Thyroid gland (tissue), 4 donors: ENCODE measurements around the gene EFNA2. TPM values are rescaled to one million over a fixed set of nuclear protein-coding genes. Genes with fewer than 3 reads are reported as not detected.

Source experiments
- DNase-seq, 2 donors: peaks; one replicate each; pipeline ENCODE4 v3.0.0-alpha.2; 2019
- H3K27ac ChIP-seq, 3 donors: fragments of 200-600 bp; sonication (generic); 1 replicate in 2 of 3; 2 replicates in 1 of 3; pipeline ENCODE4 v1.5.1; 2016 to 2019; ENCODE audit warnings: mild to moderate bottlenecking in 1 of 3, moderate library complexity in 1 of 3
- H3K27me3 ChIP-seq: fragments of 200-600 bp; sonication (generic); one replicate; pipeline ENCODE4 v1.5.1; 2019
- H3K36me3 ChIP-seq, 2 donors: fragments of 200-600 bp; sonication (generic); one replicate each; pipeline ENCODE4 v1.5.1; 2016 to 2019
- H3K4me1 ChIP-seq, 2 donors: fragments of 200-600 bp; sonication (generic); one replicate each; pipeline ENCODE4 v1.5.1; 2017 to 2019
- H3K4me3 ChIP-seq, 3 donors: fragments of 200-600 bp; sonication (generic); replicated peaks in 1 of 3; 1 replicate in 2 of 3; 2 replicates in 1 of 3; pipeline ENCODE4 v1.5.1; 2016; ENCODE audit warnings: mild to moderate bottlenecking in 1 of 3
- H3K9me3 ChIP-seq: fragments of 200-600 bp; sonication (generic); one replicate; pipeline ENCODE4 v1.5.1; 2017
- CTCF ChIP-seq, 6 experiments: fragments of 200-600 bp in 3 of 6; fragments of 450-650 bp in 3 of 6; sonication (generic) in 3 of 6; IDR thresholded peaks; one replicate each; pipeline ENCODE4 v1.5.1; 2016 to 2019; ENCODE audit warnings: antibody characterized with exemption in 6 of 6, mild to moderate bottlenecking in 2 of 6, inconsistent platforms in 1 of 6, moderate library complexity in 1 of 6
- POLR2A ChIP-seq, 2 donors: fragments of 450-650 bp; IDR thresholded peaks; one replicate each; pipeline ENCODE4 v1.6.1; 2017; ENCODE audit warnings: antibody characterized with exemption in 2 of 2, mild to moderate bottlenecking in 2 of 2, moderate library complexity in 1 of 2
- WGBS, 2 donors: methylation state at CpG; one replicate each; pipeline ENCODE4 v1.1.5; 2017; 5-methylcytosine and 5-hydroxymethylcytosine counted together
- intact Hi-C: fragments of 100-400 bp; cut with DNase I; formaldehyde crosslinking; loops from one replicate; pipeline ENCODE4 v1.15.1; 2023
- total RNA-seq, 4 donors: library from RNA; depleted of rRNA; stranded (reverse); fragments of >200 nt; gene quantifications; one replicate each; pipeline ENCODE4 v1.2.3, GENCODE V29; 2016

EFNA2 gene
- total RNA-seq, 4 donors from 2014 or later = not detected

GRCh38 chr19:1265615-1266128 is 20.0 kb upstream of the EFNA2 start:
- Histone ChIP-seq H3K4me3 (peak overlapping the region in 1 of 3 donors; percentile 35), H3K36me3 (peaks cover 0 to 7% of the 10 kb centered on the region in 2 donors), H3K27me3 (no peaks in the 10 kb centered on the region), H3K27ac (peak overlapping the region; percentile 68 to 84 (median 78)), H3K9me3 (no peaks in the 10 kb centered on the region), H3K4me1 (peaks cover 68 to 80% of the 10 kb centered on the region in 2 donors)
- peak; percentile 48 to 55 for DNase-seq
- 50 to 51% methylated on average over 9 to 23 of the region's 28 CpGs for WGBS, 2 donors
- no peak for TF ChIP-seq CTCF (IDR thresholded peaks at IDR 0.05)
- TF ChIP-seq POLR2A (IDR thresholded peaks at IDR 0.05) = no peak
- intact Hi-C loops = loop anchor here (2.0 kb wide), 1 partner anchor 21 kb away; no protein-coding TSS in a partner anchor

GRCh38 chr19:1266129-1266915 is 19.4 kb upstream of the EFNA2 start:
- H3K27me3 ChIP-seq = no peaks in the 10 kb centered on the region
- H3K36me3 ChIP-seq = peaks cover 5 to 14% of the 10 kb centered on the region in 2 donors
- DNase-seq = peak; percentile 69 to 74
- H3K27ac ChIP-seq = peak overlapping the region; percentile 68 to 84 (median 78)
- H3K9me3 ChIP-seq = no peaks in the 10 kb centered on the region
- TF ChIP-seq CTCF (IDR thresholded peaks at IDR 0.05) (no peak), POLR2A (IDR thresholded peaks at IDR 0.05) (no peak)
- 7 to 42% methylated on average over 11 to 34 of the region's 84 CpGs for WGBS, 2 donors
- peak overlapping the region in 1 of 3 donors; percentile 35 for H3K4me3 ChIP-seq
- peaks cover 71 to 83% of the 10 kb centered on the region in 2 donors for H3K4me1 ChIP-seq
- intact Hi-C loops = loop anchor here (2.0 kb wide), 1 partner anchor 22 kb away; no protein-coding TSS in a partner anchor

DNA sequence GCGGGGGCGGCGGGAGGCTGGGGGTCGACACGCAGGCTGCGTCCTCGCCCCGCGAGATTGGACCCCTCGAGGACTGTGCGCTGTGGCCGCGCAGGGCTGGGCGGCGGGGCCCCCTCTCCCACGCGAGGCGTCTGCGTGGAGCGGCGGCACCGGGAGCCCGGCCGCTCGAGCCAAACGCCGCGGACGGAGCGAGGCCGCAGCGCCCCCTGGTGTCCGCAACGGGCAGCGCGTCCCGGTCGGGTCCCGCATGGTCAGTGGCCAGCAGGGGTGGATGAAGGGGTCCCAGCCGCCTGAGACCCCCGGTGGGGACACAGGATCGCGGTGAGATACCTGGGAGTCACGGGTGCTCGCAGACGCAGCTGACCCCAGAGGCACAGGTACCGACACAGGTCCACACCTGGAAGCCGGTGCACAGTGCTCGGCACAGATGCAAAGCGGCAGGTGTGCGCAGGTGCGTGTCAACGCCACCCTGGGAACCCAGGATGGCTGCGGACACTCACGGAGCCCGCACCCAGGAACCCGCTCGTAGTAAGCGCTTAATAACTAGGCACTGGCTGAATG is 18.7 kb upstream of the EFNA2 start:
- peak overlapping the region in 1 of 3 donors; percentile 35 for H3K4me3 ChIP-seq
- H3K36me3 ChIP-seq = peaks cover 12 to 20% of the 10 kb centered on the region in 2 donors
- peak; percentile 67 to 72 for DNase-seq
- peaks cover 71 to 83% of the 10 kb centered on the region in 2 donors for H3K4me1 ChIP-seq
- TF ChIP-seq POLR2A (IDR thresholded peaks at IDR 0.05) (no peak), CTCF (IDR thresholded peaks at IDR 0.05) (peak; percentile 73 to 99 (median 96))
- peak overlapping the region; percentile 68 to 84 (median 78) for H3K27ac ChIP-seq
- intact Hi-C loops = loop anchor here (2.0 kb wide), 1 partner anchor 22 kb away; no protein-coding TSS in a partner anchor
- H3K9me3 ChIP-seq = no peaks in the 10 kb centered on the region
- no peaks in the 10 kb centered on the region for H3K27me3 ChIP-seq
- 2 to 4% methylated on average over 3 to 9 of the region's 59 CpGs for WGBS, 2 donors

DNA sequence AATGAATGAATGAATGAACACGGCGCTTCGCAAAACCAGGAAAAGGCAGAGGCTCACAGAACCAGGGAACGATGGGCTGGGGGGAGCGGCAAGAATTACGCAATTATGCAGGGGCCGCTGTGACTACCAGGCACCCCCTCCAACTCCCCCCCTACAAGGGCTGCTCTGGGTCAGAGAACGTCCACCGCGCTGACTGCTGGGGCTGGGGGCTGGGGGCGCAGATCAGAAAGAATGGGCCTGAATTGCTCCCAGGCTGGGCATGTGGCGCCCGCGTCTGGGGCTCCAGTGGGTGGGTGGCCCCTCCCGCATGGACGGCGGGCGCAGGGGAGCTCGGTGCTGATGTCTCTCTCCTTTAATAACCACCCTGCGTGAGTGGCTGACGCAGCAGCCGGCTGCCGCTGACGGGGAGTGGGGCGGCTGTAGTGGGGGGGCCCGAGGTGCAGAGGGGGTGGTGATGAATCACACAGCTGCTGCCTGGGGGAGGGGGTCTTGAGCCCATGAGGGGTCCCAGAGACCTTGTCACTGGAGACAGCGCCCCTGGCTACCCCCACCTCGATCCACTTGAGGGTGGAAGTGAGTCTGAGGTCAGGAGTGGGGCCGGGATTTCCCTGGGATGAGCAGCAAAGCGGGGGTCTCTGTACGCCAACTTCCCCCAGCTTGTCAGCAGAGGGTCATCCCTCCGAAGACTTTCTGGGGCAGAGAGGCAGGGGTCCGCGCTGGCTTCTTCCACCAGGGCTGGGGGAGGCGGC is 18.0 kb upstream of the EFNA2 start:
- 32 to 41% methylated on average over 22 to 23 of the region's 35 CpGs for WGBS, 2 donors
- peak overlapping the region in 1 of 3 donors; percentile 95 for H3K27ac ChIP-seq
- peaks cover 18 to 27% of the 10 kb centered on the region in 2 donors for H3K36me3 ChIP-seq
- no peaks in the 10 kb centered on the region for H3K9me3 ChIP-seq
- intact Hi-C loops = loop anchor here (2.0 kb wide), 1 partner anchor 23 kb away; no protein-coding TSS in a partner anchor
- H3K4me3 ChIP-seq = no peak overlapping the region
- no peak for DNase-seq
- TF ChIP-seq POLR2A (IDR thresholded peaks at IDR 0.05) = no peak
- TF ChIP-seq CTCF (IDR thresholded peaks at IDR 0.05) = no peak
- no peaks in the 10 kb centered on the region for H3K27me3 ChIP-seq
- H3K4me1 ChIP-seq = peaks cover 65 to 82% of the 10 kb centered on the region in 2 donors
